Mucosa of gallbladder (tissue), 1 donor: ENCODE results near the gene U2AF1L4. TPM values are rescaled to one million over a fixed set of nuclear protein-coding genes. Genes with fewer than 3 reads are reported as not detected.
"Not testable (repeated sequence)": the region's sequence is repeated elsewhere in the genome, so short reads cannot be mapped to it uniquely, and the experiment has no call there.

ENCODE experiments used
- DNase-seq: peaks from one replicate; pipeline ENCODE4 v3.0.0-alpha.2; 2020; ENCODE audit warnings: low spot score
- total RNA-seq: library from RNA; stranded (reverse); gene quantifications from one replicate; pipeline ENCODE4 v1.2.1, GENCODE V29; 2021
- donor health status: DM: no; HTN: no; CAD: no.

Gene U2AF1L4
- total RNA-seq, 1 donor from 2014 or later: 23.9 TPM

DNA sequence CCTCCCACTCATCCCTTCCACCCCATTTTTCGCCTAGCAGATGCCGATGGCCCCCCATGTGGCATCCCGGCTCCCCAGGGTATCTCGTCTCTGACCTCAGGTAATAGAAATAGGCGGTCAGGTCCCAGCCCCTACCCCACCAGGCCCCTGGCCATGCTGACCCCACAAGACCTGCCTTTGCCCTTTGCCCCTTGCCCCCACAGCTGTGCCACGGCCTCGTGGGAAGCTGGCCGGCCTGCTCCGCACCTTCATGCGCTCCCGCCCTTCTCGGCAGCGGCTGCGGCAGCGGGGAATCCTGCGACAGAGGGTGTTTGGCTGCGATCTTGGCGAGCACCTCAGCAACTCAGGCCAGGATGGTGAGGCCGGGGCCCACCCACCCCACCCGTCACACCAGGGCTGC is 35.5 kb upstream of the U2AF1L4 start:
- DNase-seq: no peak

DNA sequence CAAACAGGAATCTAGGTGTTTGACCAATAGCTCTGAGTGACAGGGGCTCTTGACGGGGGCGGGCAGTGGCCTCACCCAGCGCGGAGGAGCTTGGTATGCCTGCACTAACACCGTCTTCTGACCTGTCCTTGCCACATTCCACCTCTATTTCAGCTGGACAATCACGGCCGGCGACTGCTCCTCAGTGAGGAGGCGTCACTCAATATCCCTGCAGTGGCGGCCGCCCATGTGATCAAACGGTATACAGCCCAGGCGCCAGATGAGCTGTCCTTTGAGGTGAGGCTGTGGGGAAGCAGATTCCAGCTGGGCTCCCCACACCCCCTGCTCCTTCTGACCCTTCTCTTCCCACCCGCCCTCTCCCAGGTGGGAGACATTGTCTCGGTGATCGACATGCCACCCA is 34.8 kb upstream of the U2AF1L4 start:
- DNase-seq: no peak

DNA sequence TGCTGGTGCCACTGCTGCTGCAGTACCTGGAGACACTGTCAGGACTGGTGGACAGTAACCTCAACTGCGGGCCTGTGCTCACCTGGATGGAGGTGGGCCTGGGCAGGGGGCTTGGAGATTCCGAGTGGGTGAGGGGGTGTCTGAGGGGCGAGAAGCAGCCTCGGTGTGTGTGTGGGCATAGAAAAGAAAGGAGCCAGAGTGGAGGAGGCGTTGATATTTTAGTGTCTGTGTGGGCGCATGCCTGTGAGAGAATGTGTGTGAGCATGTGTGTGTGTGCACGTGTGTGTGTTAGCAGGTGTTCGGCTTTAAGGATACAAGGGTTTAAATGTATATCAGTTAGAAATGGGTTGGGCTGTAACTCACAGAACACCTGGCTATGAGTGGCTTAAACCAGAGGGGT is 33.8 kb upstream of the U2AF1L4 start:
- no peak for DNase-seq

DNA sequence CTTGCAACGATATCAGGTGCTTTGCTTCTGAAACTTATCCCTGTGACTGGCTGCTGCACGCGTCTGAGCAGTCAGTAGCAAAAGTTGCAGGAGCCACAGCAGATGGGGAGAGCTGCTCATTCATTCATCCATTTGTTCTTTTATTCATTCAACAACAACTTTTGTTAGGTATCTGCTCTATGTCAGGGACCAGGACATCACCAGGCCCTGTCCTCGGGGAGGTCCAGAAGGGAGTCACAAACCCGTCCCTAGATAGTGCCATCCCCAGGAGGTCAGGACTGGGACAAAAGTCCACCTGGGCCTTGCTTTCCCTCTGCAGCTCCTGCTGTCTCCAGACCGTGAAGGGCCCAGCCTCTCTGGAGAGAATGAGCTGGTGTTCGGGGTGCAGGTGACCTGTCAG is 32.7 kb upstream of the U2AF1L4 start:
- no peak for DNase-seq

DNA sequence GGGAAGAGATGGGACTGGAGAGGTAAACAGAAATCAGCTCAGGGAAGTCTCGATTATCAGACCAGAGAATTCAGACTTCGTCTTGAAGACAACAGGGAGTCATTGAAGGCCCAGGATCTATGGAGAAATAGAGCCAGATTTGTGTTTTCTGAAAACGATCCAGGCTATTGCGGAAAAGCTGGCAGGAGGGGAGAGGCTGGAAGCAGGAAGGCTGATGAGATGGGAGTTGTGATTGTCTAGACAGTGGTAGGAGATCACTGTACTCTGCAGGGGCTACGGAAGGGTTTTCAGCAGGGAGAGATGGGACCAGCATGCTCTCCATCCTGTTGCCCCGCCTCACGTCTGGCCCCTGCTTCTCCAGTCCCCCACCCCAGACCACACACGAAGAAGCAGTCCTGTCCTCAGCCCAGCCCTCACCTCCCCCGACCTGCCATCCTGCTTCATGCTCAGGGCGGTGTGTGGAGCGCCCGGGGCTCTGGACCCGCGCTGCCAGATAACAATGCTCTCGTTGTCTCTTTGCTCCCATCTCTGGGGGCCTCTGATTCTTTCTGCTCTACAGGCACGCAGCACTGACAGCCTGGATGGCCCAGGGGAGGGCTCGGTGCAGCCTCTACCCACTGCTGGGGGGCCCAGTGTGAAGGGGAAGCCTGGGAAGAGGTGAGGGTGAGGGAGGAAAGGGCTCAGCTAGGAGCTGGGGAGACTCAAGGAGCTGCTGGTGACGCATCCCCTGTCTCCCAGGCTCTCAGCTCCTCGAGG is 32.0 kb upstream of the U2AF1L4 start:
- no peak for DNase-seq

DNA sequence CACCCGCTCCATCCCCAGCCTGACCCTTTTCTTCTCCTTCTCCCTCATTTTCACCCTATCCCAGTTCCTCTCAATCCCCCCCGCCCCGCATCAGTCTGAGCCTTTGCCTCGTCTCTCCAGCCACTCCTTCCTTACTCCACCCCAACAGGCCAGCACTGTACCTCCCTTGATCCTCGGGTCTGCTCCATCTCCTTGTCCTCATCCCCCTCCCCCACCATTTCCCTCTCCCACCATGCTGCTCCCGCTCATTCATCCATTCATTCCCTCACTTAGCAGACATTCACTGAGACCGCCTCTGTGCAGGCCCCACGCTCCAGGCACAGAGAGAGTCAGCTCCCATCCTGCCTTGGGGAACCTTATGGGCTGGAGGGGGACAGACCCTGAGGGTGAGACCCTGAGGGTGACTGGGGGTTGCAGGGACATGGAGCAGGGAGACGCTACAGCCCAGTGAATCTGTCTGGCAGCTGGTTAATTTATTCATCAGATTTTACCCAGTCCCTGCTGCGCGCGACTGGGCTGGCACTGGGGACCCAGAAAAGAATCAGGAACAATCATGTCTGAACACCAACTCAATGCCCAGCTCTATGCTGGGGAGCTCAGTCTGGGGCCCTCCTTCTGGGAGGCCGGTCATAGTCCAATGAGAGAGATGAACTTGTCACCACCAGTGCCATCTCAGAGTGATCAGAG is 31.0 kb upstream of the U2AF1L4 start:
- DNase-seq: no peak

DNA sequence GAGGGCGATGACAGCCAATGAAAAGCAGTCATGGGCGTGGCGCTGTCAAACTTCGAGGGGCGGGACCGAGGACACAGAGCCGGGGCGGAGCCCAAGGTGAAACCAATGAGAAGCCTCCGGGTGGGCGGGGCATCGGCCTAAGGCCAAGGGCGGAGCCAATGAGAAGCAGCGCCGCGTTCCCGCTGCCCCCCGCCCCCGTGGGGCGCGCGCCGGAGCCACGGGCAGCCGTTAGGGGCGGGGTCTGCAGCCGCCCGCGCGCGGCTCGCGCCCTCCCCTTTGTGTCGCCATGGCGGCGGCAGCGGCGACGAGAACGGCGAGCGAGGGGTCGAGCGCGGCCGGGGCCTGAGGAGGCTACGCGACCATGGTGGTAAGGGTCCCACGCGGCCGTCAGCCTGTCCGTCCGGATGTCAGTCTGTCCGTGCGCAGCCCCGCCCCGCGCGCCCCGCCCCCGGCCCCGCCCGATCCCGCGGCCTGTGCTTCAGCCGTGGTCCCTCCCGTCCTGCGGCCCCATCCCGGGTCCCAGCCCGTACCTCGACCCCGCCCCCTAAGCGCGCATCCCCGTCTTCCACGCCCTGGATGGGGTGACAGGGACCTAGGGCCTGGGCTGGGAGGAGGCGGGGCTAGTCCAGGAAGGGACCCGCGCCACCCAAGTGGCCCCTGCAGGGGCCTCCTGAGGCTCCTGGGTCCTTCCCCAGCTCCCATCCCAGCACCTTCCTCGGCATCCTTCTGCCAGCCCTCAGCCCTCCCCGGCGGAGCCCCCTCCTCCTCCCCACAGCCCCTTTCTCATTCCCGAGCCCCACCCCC is 30.3 kb upstream of the U2AF1L4 start, which contains the start of gene ARHGAP33:
TSS of gene ARHGAP33 (plus strand) at position 267 of the 804 bp plus-strand sequence. CDS start at position 362, 95 bp downstream.
- DNase-seq: peak; percentile 99

DNA sequence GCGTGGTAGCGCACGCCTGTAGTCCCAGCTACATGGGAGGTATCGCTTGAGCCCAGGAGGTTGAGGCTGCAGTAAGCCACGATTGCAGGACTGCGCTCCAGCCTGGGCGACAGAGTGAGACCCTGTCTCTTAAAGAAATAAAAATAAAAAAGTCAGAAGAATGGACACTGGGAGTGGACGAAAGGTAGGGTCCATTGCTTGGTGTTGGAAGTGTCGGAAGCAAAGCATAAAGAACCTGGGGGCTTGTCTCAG is 29.8 kb upstream of the U2AF1L4 start:
- no peak for DNase-seq

DNA sequence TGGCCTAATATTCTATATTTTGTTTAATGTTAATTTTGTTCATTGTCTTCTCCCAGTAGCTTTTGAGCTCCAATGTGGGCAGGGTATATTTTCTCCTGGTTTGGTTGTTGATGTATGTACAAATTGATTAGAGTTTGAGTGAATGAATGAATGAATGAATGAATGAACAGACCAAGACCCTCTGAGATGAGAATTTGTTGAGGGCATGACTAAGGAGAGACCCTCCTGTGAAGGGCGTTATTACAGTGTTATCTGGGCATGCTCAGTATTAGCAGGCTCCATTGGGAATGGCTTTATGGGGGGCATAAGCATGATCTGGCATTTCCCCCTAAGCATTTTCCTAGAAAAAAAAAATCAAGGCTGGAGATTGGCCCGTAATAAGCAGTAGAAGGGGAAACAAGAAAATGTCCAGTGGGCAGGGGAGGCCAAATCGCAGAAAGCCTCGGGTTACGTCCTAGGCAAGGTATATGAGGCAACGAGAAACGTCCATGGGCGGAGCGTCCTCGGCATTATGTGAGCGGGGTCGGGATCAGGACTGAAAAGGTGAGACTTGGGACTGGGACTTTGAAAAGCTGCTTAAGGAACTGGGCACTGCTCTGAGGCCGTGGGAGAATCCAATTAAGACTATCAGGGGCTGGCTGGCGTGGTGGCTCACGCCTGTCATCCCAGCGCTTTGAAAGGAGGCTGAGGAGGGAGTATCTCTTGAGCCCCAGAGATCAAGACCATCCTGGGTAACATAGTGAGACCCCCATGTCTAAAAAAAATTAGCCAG is 29.2 kb upstream of the U2AF1L4 start:
- no peak for DNase-seq

DNA sequence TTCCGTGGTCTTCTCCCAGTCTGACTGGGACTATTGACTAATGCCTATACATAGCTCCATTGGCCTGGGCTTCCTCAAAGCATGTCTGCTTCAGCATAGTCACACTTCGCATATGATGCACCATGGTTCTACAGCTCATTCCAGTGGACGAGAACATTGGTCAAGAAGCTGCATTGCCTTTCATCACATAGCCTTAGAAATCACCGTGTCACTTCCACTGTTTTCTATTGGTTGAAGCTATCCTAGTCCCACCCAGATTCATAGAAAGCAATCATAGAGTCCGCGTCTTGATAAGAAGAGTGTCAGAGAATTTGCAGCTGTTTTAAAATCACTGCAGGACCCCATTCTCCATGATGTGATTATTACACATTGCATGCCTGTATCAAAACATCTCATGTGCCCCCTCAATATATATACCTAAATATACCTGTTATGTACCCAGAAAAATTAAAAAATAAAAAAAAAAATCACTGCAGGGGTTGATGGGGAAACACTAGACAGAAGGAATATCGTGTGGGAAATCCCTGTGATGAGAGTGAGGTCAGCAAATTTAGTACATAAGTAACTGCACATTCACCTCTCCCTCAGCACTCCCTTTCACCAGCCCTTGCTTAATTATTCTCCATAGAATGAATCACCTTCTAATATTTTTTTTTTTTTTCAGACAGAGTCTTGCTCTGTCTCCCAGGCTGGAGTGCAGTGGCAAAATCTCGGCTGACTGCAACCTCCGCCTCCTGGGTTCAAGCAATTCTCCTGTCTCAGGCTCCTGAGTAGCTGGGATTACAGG is 28.0 kb upstream of the U2AF1L4 start:
- no peak for DNase-seq

DNA sequence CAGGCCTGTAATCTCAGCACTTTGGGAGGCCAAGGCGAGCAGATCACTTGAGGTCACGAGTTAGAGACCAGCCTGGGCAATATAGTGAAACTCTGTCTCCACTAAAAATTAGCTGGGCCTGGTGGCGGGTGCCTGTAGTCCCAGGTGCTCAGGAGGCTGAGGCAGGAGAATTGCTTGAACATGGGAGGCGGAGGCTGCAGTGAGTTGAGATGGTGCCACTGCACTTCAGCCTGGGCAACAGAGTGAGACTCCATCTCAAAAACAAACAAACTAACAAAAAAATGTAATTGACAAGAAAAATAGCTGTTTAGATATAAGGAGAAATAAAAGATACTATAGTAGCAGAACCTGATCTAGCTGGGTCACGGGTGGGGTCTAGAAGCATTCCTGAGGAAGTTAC is 27.1 kb upstream of the U2AF1L4 start:
- not testable (repeated sequence) for DNase-seq

DNA sequence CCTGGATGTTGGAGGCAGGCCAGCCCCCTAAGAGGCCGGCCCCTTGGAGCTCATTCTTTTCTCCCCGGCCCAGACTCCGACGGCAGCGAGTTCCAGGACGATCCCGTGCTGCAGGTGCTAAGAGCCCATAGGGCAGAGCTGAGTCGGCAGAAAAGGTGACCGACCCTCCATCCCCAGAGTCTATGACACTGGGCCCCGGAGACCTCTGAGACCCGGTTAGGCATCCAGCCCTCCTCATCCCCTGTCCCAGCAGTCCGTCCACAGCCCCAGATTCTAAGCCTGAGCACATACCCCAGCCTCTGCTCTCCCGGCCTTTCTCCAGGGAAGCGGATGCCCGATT is 22.8 kb upstream of the U2AF1L4 start:
- DNase-seq: no peak

DNA sequence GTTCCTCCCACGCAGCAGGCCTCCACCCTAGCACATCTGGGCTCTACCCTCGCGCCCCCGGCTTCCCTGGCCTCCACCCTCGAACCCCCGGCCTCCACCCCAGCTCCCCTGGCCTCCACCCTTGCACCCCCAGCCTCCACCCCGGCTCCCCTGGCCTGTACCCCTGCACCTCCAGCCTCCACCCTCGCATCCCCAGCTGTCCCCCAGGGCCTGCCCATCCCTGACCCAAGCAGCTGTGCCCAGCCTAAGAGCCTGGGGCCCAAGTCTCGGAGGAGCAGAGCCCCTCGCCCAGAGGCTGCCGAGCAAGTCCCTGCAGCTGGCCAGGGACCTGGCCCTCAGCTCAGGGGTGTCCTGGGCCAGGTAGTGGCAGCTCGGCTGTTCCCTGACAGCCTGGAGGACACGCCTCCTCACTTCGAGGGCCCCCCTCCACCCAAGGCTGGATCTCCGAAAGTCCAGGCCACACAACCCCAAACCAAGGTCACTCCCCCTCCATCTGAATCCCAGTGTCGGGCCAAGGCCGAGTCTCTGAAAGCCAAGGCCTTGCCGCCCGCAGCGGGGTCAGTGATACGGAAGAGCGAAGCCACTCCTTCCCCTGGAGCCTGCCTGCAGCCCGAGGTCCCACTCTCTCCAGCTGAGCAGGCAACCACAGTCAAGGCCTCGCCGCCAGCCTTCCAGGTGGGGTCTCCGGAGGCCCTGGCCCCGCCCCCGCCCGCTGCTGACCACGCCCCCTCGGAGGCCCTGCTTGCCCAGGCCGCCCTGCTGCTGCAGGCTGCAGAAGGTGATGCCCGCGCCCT is 22.3 kb upstream of the U2AF1L4 start:
- DNase-seq: no peak

DNA sequence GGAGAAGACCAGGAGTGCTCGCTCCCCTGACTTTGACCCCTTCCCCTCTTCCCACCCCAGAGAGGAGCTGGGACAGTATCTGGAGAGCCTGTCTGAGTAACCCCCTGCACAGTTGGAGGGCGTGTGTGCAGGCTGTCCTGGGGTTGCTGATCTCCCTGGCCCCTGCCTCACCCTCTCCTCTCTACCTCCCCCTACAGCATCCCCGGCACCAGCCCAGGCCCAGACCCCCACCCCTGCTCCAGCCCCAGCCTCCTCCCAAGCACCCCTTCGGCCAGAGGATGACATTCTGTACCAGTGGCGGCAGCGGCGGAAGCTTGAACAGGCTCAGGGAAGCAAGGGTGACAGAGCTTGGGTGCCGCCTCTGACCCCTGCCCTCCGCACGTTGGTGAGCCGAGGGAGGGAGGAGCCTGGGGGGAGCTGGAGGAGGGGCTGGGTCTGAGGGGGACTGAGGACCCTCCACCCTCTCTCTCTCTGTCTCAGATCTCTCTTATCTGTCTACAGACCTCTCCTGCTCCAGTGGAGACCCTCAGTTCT is 21.4 kb upstream of the U2AF1L4 start:
- no peak for DNase-seq

DNA sequence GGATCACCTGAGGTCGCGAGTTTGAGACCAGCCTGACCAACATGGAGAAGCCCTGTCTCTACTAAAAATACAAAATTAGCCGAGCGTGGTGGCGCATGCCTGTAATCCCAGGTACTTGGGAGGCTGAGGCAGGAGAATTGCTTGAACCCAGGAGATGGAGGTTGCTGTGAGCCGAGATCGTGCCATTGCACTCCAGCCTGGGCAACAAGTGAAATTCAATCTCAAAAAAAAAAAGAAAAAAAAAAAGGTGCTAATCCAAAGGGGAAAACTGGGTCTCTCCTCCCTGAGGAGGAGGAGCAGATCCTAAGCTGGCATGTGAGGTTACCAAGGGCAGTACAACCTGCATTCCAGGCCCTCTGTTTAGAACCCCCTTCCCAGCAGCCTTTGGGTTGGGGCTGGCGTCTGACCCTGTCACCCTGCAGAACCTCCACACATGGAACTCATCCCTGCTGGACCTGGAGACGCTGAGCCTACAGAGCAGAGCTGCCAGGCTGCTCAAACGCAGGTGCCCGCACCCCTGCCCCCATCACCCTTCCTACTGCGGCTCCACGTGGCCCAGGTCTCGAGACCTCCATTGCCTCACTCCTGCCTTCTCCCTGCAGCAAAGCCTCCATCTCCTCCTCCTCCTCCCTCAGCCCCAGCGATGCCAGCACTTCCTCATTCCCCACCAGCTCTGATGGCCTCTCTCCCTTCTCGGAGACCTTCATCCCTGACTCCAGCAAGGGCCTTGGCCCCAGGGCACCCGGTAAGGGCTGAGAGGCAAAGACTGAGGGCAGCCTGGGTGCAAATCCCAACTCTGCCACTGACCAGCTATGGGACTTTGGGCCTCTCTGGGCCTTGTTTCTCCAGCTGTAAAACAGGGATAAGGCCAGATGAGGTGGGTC is 19.5 kb upstream of the U2AF1L4 start:
- DNase-seq: no peak

DNA sequence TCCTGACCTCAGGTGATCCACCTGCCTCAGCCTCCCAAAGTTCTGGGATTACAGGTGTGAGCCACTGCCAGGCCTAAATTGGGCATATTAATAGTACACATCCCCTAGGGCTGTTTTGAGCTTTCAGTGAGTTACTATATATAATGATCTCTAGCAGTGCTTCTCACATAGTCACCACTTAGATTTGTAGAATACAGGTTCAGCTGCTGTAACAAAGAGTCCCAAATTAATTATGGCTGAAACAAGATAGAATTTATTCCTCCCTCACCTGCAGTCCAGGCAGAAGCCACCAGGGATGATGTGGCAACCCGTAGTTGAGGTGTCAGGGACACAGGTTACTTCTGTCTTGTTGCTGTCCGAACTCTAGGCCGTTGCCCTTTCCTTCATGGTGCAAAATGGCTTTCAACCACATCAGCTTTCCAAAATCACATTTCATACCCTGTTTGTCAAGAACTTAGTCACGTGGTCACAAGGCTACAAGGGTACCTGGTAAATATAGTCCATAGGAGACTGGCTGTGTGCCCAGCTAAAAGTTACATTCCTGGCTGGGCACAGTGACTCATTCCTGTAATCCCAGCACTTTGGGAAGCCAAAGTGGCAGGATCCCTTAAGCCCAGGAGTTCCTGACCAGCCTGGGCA is 15.6 kb upstream of the U2AF1L4 start:
- DNase-seq: no peak

DNA sequence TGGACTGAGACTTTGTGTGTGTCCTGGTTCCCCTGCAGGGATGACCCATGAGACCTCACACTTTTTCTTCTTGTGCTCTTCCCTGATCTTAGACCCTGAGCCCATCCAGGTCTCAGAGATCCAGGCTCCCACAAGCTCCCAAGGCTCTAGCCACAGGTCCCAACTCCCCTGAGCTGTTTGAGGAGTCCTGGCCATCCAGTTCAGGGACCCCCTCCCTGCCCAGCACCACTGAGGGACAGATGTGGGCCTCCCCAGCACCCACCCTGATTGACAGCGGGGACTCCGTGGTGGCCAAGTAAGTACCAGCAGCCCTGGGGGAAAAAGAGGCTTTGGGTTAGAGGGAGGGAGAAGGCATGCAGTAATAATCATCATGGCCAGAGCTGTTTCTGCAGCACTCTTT is 14.5 kb upstream of the U2AF1L4 start:
- no peak for DNase-seq

DNA sequence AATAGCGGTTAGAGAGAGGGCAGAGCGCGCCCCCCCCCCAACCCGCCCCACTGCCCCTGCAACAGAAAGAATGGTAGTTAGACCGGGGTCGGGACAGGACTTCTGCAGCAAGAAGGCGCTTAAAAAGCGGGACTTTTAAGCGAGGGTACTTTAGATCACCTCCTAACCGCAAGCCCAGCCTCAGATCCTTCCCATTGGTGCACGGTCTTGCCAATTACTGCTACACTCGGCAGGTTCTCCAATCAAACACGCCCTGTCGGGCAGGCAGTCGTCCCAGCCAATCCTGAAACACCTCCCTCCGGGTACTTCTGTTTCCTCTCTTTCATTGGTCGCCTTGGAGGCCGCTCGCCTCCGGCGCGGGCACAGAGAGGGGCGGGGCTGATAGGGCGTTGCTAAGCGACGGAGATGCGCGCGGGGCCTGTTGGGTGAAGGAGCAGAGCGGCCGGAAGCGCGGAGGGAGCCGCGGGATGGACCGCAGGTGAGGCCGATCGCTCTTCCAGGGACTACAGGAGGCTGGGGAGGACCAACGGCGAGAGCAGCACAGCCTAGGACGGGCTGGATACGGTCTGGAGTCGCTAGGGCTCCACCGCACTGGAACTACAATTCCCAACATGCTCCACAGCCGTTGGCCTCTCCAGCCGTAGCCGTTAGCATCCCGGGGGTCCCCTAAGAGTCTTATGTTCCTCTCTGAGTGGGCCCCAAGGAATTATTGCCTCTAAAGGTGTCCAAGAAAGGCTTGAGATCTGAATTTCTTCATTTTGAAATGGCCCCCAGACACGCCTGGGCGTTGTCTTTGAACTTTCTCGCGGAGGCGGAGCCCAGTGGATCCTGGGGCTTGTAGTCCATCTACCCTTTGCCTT is 12.8 kb upstream of the U2AF1L4 start, which contains the start of gene PROSER3:
TSS of gene PROSER3 (plus strand) at position 428 of the 860 bp plus-strand sequence. CDS start at position 468, 40 bp downstream.
- DNase-seq: peak; percentile 99
